HepG2 (cell line): Measurements from ENCODE around the gene CPXM2. TPM values are rescaled to one million over a fixed set of nuclear protein-coding genes. Genes with fewer than 3 reads are reported as not detected.

Experiments
- ATAC-seq: fragments of 200-7000 bp; cut with Tn5 transposase; 3 replicates; pipeline ENCODE4 v1.9.1; 2020; ENCODE audit warnings: mild to moderate bottlenecking, moderate library complexity
- BruUV-seq: library from RNA; stranded (reverse); fragments of 400-500 nt; replicated peaks from 2 replicates; lab custom pipeline; 2021; lab: Mats Ljungman, UMichigan
- CTCF ChIA-PET: fragments of 300-600 bp; formaldehyde crosslinking; extraction: SDS; loops from one replicate; lab custom pipeline; 2021; ENCODE audit warnings: low total read pairs, inconsistent platforms, low intra/inter-chr PET ratio; lab: Yijun Ruan, JAX
- POLR2A ChIA-PET: fragments of 350-600 bp; sonication (Branson Sonifier 250); formaldehyde crosslinking; loops from one replicate; lab custom pipeline; 2020; ENCODE audit warnings: antibody characterized with exemption, inconsistent platforms; lab: Yijun Ruan, JAX
- DNase-seq: peaks from one replicate; pipeline ENCODE4 v3.0.0-alpha.2; 2015; ENCODE audit warnings: low spot score
- FAIRE-seq: peaks from 3 replicates; lab custom pipeline; 2011; peaks lifted over from hg19 to GRCh38; lab: Jason Lieb, UNC
- H2AFZ ChIP-seq: one replicate; pipeline ENCODE4 v1.6.1; 2011; ENCODE audit warnings: low read length, inconsistent platforms
- H3K27ac ChIP-seq: fragments of 300-600 bp; 3 replicates; pipeline ENCODE4 v1.8.0; 2011; ENCODE audit warnings: mixed run types, mild to moderate bottlenecking, mixed read lengths, low read length, inconsistent platforms; ENCODE audit not compliant: insufficient read depth; ENCODE audit errors: extremely low read length
- H3K27me3 ChIP-seq, 2 experiments: fragments of 200-600 bp in 1 of 2; 2 replicates in 1 of 2; 3 replicates in 1 of 2; pipeline versions ENCODE4 v1.6.0 to v1.8.0; 2011; ENCODE audit warnings: low read length in 2 of 2, mild to moderate bottlenecking in 2 of 2, moderate library complexity in 2 of 2, inconsistent platforms in 1 of 2; ENCODE audit not compliant: insufficient read depth in 2 of 2, control insufficient read depth in 1 of 2
- H3K36me3 ChIP-seq, 2 experiments: fragments of 200-600 bp in 1 of 2; replicated peaks in 1 of 2; 2 replicates in 1 of 2; 3 replicates in 1 of 2; pipeline versions ENCODE4 v1.5.1 to v1.8.0; 2011; ENCODE audit warnings: low read length in 2 of 2, inconsistent platforms in 1 of 2; ENCODE audit not compliant: insufficient read depth in 2 of 2, control insufficient read depth in 1 of 2
- H3K4me1 ChIP-seq: 2 replicates; pipeline ENCODE4 v1.5.1; 2012; ENCODE audit warnings: low read length, inconsistent platforms; ENCODE audit not compliant: insufficient read depth
- H3K4me2 ChIP-seq: 2 replicates; pipeline ENCODE4 v1.6.0; 2011; ENCODE audit warnings: low read depth, low read length, inconsistent platforms
- H3K4me3 ChIP-seq, 3 experiments: fragments of 200-600 bp in 1 of 3; sonication (generic), shearing (Covaris generic) in 1 of 3; replicated peaks in 1 of 3; 2 replicates each; pipeline ENCODE4 v1.5.1; 2011 to 2016; ENCODE audit warnings: low read length in 3 of 3, inconsistent platforms in 2 of 3, low read depth in 2 of 3, mild to moderate bottlenecking in 2 of 3, control low read depth in 1 of 3, mixed read lengths in 1 of 3; ENCODE audit not compliant: insufficient read depth in 1 of 3
- H3K79me2 ChIP-seq: one replicate; pipeline ENCODE4 v1.6.1; 2011; ENCODE audit warnings: low read length, inconsistent platforms; ENCODE audit not compliant: insufficient read depth
- H3K9ac ChIP-seq: 2 replicates; pipeline ENCODE4 v1.6.0; 2011; ENCODE audit warnings: mild to moderate bottlenecking, low read depth, low read length, inconsistent platforms; ENCODE audit not compliant: insufficient read depth
- H3K9me3 ChIP-seq: 2 replicates; pipeline ENCODE4 v1.5.1; 2012; ENCODE audit warnings: mild to moderate bottlenecking, low read length
- H4K20me1 ChIP-seq: 2 replicates; pipeline ENCODE4 v1.6.0; 2011; ENCODE audit warnings: inconsistent platforms, mild to moderate bottlenecking, low read length, moderate library complexity; ENCODE audit not compliant: insufficient read depth
- CAMTA2 ChIP-seq: sonication (generic); formaldehyde crosslinking; IDR thresholded peaks from 2 replicates; pipeline ENCODE4 v1.4.0; 2020; ENCODE audit warnings: mild to moderate bottlenecking, missing genetic modification reagents, borderline replicate concordance
- FLYWCH1 ChIP-seq: sonication (generic); formaldehyde crosslinking; IDR thresholded peaks from 2 replicates; pipeline ENCODE4 v1.8.1; 2023; ENCODE audit warnings: mild to moderate bottlenecking, missing genetic modification reagents
- SP1 ChIP-seq, 2 experiments: fragments of 450-650 bp in 1 of 2; sonication (generic) in 1 of 2; formaldehyde crosslinking in 1 of 2; IDR thresholded peaks; 2 replicates each; pipeline versions ENCODE4 v1.4.0 to v1.6.1; 2016 to 2020; ENCODE audit warnings: missing genetic modification reagents in 1 of 2
- TOPORS ChIP-seq: sonication (generic); formaldehyde crosslinking; IDR thresholded peaks from 2 replicates; pipeline ENCODE4 v1.8.0; 2023; ENCODE audit warnings: mild to moderate bottlenecking, missing genetic modification reagents
- ZNF10 ChIP-seq: sonication (generic); formaldehyde crosslinking; IDR thresholded peaks from 2 replicates; pipeline ENCODE4 v1.4.0; 2020; ENCODE audit warnings: mild to moderate bottlenecking, low read depth, missing genetic modification reagents, borderline replicate concordance
- ZNF224 ChIP-seq: sonication (generic); formaldehyde crosslinking; IDR thresholded peaks from 2 replicates; pipeline ENCODE4 v1.5.0; 2020; ENCODE audit warnings: mild to moderate bottlenecking, missing genetic modification reagents
- ZNF431 ChIP-seq: sonication (generic); formaldehyde crosslinking; IDR thresholded peaks from 2 replicates; pipeline ENCODE4 v1.9.0; 2022; ENCODE audit warnings: missing genetic modification reagents, low read depth, mild to moderate bottlenecking, borderline replicate concordance
- ZNF781 ChIP-seq: sonication (generic); formaldehyde crosslinking; IDR thresholded peaks from 2 replicates; pipeline ENCODE4 v1.5.1; 2020; ENCODE audit warnings: borderline replicate concordance, mild to moderate bottlenecking, missing genetic modification reagents; ENCODE audit errors: not compliant biosample characterization
- WGBS: methylation state at CpG from one replicate; pipeline ENCODE4 v1.1.6; 2017; ENCODE audit warnings: low lambda C conversion rate; 5-methylcytosine and 5-hydroxymethylcytosine counted together
- in situ Hi-C: cut with HindIII; loops from 2 replicates; pipeline ENCODE4 v1.10.0; 2017; ENCODE audit warnings: low pct_unique_long_range_greater_than_20kb; ENCODE audit not compliant: extremely low pct_ligation_motif_present
- intact Hi-C: fragments of 100-400 bp; cut with micrococcal nuclease; formaldehyde crosslinking; loops from one replicate; pipeline ENCODE4 v1.10.0; 2022; ENCODE audit not compliant: unreplicated experiment
- polyA plus RNA-seq, 8 experiments: library from polyadenylated mRNA; depleted of rRNA in 3 of 8; stranded (reverse) in 7 of 8; unstranded in 1 of 8; fragments of >200 nt; fragmentation: Illumina TruSeq in 4 of 8; extraction: Trizol in 4 of 8; gene quantifications; 2 replicates each; pipeline versions ENCODE4 v1.2.1 to v1.2.3, GENCODE V29; 2011 to 2016; ENCODE audit warnings: low read depth in 4 of 8, missing spikeins in 1 of 8, mixed read lengths in 1 of 8; ENCODE audit not compliant: insufficient read depth in 1 of 8
- total RNA-seq, 5 experiments: library from RNA; depleted of rRNA; stranded (reverse); fragments of >200 nt; fragmentation: Illumina TruSeq; extraction: Trizol; gene quantifications; 2 replicates each; pipeline ENCODE4 v1.2.3, GENCODE V29; 2016; ENCODE audit warnings: low read depth in 1 of 5
- TF ChIP-seq, protein P1 (sequence below): sonication (generic); formaldehyde crosslinking; IDR thresholded peaks from 2 replicates; pipeline ENCODE4 v1.5.0; 2020; ENCODE audit warnings: mild to moderate bottlenecking, missing genetic modification reagents

The CPXM2 gene
- total and polyA plus RNA-seq, 2 of the 13 experiments (the other 11 are each of a cell fraction or from before 2014, with no cell fraction given): 0.03 TPM; not detected in 1

GRCh38 chr10:123841560-123841959 lies 50.0 kb downstream of the CPXM2 start:
- H3K79me2 ChIP-seq: no peaks in the 10 kb centered on the region
- in situ Hi-C loops: no loop called here
- no TSS peak for BruUV-seq
- no peak overlapping the region for H3K27ac ChIP-seq
- intact Hi-C loops: no loop called here
- no peaks in the 10 kb centered on the region for H3K4me1 ChIP-seq
- no peaks in the 10 kb centered on the region for H4K20me1 ChIP-seq
- ChIA-PET POLR2A (no interaction called here), CTCF (no interaction called here)
- no peak for ATAC-seq
- H3K36me3 ChIP-seq: no peaks in the 10 kb centered on the region
- H2AFZ ChIP-seq: no peak overlapping the region
- H3K4me3 ChIP-seq: no peak overlapping the region
- H3K27me3 ChIP-seq: peaks cover 0 to 14% of the 10 kb centered on the region in 2 experiments; a peak in 2 of 5 replicates
- 0% methylated on average over 2 of the region's 2 CpGs for WGBS
- no peak for TF ChIP-seq ZNF224 (CRISPR knock-in tag)
- no peak for TF ChIP-seq SP1 (IDR thresholded peaks at IDR 0.05)
- no peak for TF ChIP-seq SP1 (CRISPR knock-in tag; IDR thresholded peaks at IDR 0.05)
- TF ChIP-seq ZNF431: no peak
- TF ChIP-seq FLYWCH1 (CRISPR knock-in tag): no peak
- TF ChIP-seq ZNF10 (CRISPR knock-in tag): no peak
- TF ChIP-seq, protein P1, sequence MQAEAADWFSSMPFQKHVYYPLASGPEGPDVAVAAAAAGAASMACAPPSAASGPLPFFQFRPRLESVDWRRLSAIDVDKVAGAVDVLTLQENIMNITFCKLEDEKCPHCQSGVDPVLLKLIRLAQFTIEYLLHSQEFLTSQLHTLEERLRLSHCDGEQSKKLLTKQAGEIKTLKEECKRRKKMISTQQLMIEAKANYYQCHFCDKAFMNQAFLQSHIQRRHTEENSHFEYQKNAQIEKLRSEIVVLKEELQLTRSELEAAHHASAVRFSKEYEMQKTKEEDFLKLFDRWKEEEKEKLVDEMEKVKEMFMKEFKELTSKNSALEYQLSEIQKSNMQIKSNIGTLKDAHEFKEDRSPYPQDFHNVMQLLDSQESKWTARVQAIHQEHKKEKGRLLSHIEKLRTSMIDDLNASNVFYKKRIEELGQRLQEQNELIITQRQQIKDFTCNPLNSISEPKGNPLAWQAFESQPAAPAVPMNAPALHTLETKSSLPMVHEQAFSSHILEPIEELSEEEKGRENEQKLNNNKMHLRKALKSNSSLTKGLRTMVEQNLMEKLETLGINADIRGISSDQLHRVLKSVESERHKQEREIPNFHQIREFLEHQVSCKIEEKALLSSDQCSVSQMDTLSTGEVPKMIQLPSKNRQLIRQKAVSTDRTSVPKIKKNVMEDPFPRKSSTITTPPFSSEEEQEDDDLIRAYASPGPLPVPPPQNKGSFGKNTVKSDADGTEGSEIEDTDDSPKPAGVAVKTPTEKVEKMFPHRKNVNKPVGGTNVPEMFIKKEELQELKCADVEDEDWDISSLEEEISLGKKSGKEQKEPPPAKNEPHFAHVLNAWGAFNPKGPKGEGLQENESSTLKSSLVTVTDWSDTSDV (CRISPR knock-in tag): no peak
- no peak for TF ChIP-seq ZNF781 (CRISPR knock-in tag)
- no peak for TF ChIP-seq TOPORS (CRISPR knock-in tag)
- TF ChIP-seq CAMTA2 (CRISPR knock-in tag): no peak
- H3K9me3 ChIP-seq: no peaks in the 10 kb centered on the region
- no peak for FAIRE-seq
- no peak overlapping the region for H3K4me2 ChIP-seq
- no peak overlapping the region for H3K9ac ChIP-seq
- no peak for DNase-seq
